GM12875 (cell line): ENCODE results near the gene OTUD1.
"Not testable (repeated sequence)": the region's sequence is repeated elsewhere in the genome, so short reads cannot be mapped to it uniquely, and the experiment has no call there.

Experiments used
- H3K4me3 ChIP-seq: one replicate; pipeline ENCODE4 v1.5.1; 2011; ENCODE audit warnings: low read depth, low read length, control low read depth
- TF ChIP-seq, protein P1 (sequence below): IDR thresholded peaks from 2 replicates; pipeline ENCODE4 v1.5.1; 2011; ENCODE audit warnings: low read depth, mild to moderate bottlenecking, control low read depth, inconsistent platforms, low read length, moderate library complexity, borderline replicate concordance; ENCODE audit not compliant: insufficient read depth

OTUD1 gene, protein sequence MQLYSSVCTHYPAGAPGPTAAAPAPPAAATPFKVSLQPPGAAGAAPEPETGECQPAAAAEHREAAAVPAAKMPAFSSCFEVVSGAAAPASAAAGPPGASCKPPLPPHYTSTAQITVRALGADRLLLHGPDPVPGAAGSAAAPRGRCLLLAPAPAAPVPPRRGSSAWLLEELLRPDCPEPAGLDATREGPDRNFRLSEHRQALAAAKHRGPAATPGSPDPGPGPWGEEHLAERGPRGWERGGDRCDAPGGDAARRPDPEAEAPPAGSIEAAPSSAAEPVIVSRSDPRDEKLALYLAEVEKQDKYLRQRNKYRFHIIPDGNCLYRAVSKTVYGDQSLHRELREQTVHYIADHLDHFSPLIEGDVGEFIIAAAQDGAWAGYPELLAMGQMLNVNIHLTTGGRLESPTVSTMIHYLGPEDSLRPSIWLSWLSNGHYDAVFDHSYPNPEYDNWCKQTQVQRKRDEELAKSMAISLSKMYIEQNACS

GRCh38 chr10:23438547-23439451 lies at the start of gene OTUD1:
OTUD1 (plus strand) TSS chr10:23439075; CDS start chr10:23439458, 383 bp downstream.
- H3K4me3 ChIP-seq: peak within 1 kb of the TSS; percentile 72
- TF ChIP-seq, protein P1, sequence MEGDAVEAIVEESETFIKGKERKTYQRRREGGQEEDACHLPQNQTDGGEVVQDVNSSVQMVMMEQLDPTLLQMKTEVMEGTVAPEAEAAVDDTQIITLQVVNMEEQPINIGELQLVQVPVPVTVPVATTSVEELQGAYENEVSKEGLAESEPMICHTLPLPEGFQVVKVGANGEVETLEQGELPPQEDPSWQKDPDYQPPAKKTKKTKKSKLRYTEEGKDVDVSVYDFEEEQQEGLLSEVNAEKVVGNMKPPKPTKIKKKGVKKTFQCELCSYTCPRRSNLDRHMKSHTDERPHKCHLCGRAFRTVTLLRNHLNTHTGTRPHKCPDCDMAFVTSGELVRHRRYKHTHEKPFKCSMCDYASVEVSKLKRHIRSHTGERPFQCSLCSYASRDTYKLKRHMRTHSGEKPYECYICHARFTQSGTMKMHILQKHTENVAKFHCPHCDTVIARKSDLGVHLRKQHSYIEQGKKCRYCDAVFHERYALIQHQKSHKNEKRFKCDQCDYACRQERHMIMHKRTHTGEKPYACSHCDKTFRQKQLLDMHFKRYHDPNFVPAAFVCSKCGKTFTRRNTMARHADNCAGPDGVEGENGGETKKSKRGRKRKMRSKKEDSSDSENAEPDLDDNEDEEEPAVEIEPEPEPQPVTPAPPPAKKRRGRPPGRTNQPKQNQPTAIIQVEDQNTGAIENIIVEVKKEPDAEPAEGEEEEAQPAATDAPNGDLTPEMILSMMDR: no peak

- H3K4me3 ChIP-seq: not testable (repeated sequence)
These were observed 48.5 kb upstream of the OTUD1 start for GRCh38 chr10:23390408-23390807.

GRCh38 chr10:23390809-23391208 lies 48.1 kb upstream of the OTUD1 start:
- no peak overlapping the region for H3K4me3 ChIP-seq
- TF ChIP-seq, protein P1: no peak

- no peak overlapping the region for H3K4me3 ChIP-seq
- TF ChIP-seq, protein P1: no peak
These were observed 47.1 kb upstream of the OTUD1 start for GRCh38 chr10:23391821-23392220.

- no peak overlapping the region for H3K4me3 ChIP-seq
- TF ChIP-seq, protein P1: no peak
These were observed 43.9 kb upstream of the OTUD1 start for GRCh38 chr10:23395017-23395416.

- no peak overlapping the region for H3K4me3 ChIP-seq
- TF ChIP-seq, protein P1: no peak
These were observed 42.2 kb upstream of the OTUD1 start for GRCh38 chr10:23396695-23397094.

GRCh38 chr10:23399701-23400144 lies 39.2 kb upstream of the OTUD1 start:
- no peak overlapping the region for H3K4me3 ChIP-seq
- TF ChIP-seq, protein P1: no peak
